SK-N-SH treated with all-trans-retinoic acid at 6 μM for 48 hours (cell line): ENCODE data around the gene TUBGCP5.

Source experiments
- ATAC-seq: fragments of 200-7000 bp; cut with Tn5 transposase; 3 replicates; pipeline ENCODE4 v1.9.1; 2020; ENCODE audit warnings: mild to moderate bottlenecking, moderate library complexity
- ARNTL ChIP-seq: fragments of 450-650 bp; formaldehyde crosslinking; IDR thresholded peaks from 2 replicates; pipeline ENCODE4 v1.5.0; 2020; ENCODE audit warnings: low read depth, mild to moderate bottlenecking, moderate library complexity, borderline replicate concordance
- BACH2 ChIP-seq: fragments of 250-450 bp; sonication (Bioruptor Pico); IDR thresholded peaks from 2 replicates; pipeline ENCODE4 v1.9.0; 2021; ENCODE audit warnings: mild to moderate bottlenecking, borderline replicate concordance
- CREB5 ChIP-seq: fragments of 250-450 bp; sonication (Bioruptor Pico); IDR thresholded peaks from 2 replicates; pipeline ENCODE4 v1.5.1; 2020; ENCODE audit warnings: low read depth, mild to moderate bottlenecking, moderate library complexity
- CSDC2 ChIP-seq: fragments of 250-450 bp; sonication (Bioruptor Pico); IDR thresholded peaks from 2 replicates; pipeline ENCODE4 v1.5.0; 2020; ENCODE audit warnings: mild to moderate bottlenecking, moderate library complexity
- CSRNP3 ChIP-seq: fragments of 250-450 bp; sonication (Bioruptor Pico); IDR thresholded peaks from 2 replicates; pipeline ENCODE4 v1.5.1; 2021; ENCODE audit warnings: mild to moderate bottlenecking, moderate library complexity
- ESRRG ChIP-seq: fragments of 250-450 bp; sonication (Bioruptor Pico); IDR thresholded peaks from 2 replicates; pipeline ENCODE4 v1.6.1; 2021; ENCODE audit warnings: mild to moderate bottlenecking
- GLIS3 ChIP-seq: fragments of 250-450 bp; sonication (Bioruptor Pico); IDR thresholded peaks from 2 replicates; pipeline ENCODE4 v1.5.0; 2020; ENCODE audit warnings: mild to moderate bottlenecking, moderate library complexity
- ISL1 ChIP-seq: fragments of 250-450 bp; sonication (Bioruptor Pico); IDR thresholded peaks from 2 replicates; pipeline ENCODE4 v2.1.2; 2022; ENCODE audit warnings: mild to moderate bottlenecking, moderate library complexity
- OSR1 ChIP-seq: fragments of 250-450 bp; sonication (Bioruptor Pico); IDR thresholded peaks from 2 replicates; pipeline ENCODE4 v1.8.0; 2022; ENCODE audit warnings: moderate library complexity, mild to moderate bottlenecking, inconsistent platforms
- POU6F1 ChIP-seq: fragments of 250-450 bp; sonication (Bioruptor Pico); IDR thresholded peaks from 2 replicates; pipeline ENCODE4 v1.8.0; 2021; ENCODE audit warnings: low read depth, mild to moderate bottlenecking, moderate library complexity, borderline replicate concordance
- PPARA ChIP-seq: fragments of 250-450 bp; sonication (Bioruptor Pico); IDR thresholded peaks from 2 replicates; pipeline ENCODE4 v1.5.0; 2020; ENCODE audit warnings: mild to moderate bottlenecking, borderline replicate concordance
- SNAI2 ChIP-seq: fragments of 250-450 bp; sonication (Bioruptor Pico); IDR thresholded peaks from 2 replicates; pipeline ENCODE4 v1.5.0; 2020; ENCODE audit warnings: mild to moderate bottlenecking, moderate library complexity
- TOX ChIP-seq: fragments of 250-450 bp; sonication (Bioruptor Pico); IDR thresholded peaks from 2 replicates; pipeline ENCODE4 v1.8.0; 2021; ENCODE audit warnings: mild to moderate bottlenecking, moderate library complexity, borderline replicate concordance
- TSHZ2 ChIP-seq: fragments of 250-450 bp; sonication (Bioruptor Pico); IDR thresholded peaks from 2 replicates; pipeline ENCODE4 v1.5.0; 2020; ENCODE audit warnings: mild to moderate bottlenecking, moderate library complexity
- ZC3H10 ChIP-seq: fragments of 250-450 bp; sonication (Bioruptor Pico); IDR thresholded peaks from 2 replicates; pipeline ENCODE4 v1.5.1; 2021; ENCODE audit warnings: mild to moderate bottlenecking, moderate library complexity
- ZFP3 ChIP-seq: fragments of 250-450 bp; sonication (Bioruptor Pico); IDR thresholded peaks from 2 replicates; pipeline ENCODE4 v1.5.0; 2020; ENCODE audit warnings: mild to moderate bottlenecking, moderate library complexity
- ZFP30 ChIP-seq: fragments of 450-650 bp; formaldehyde crosslinking; IDR thresholded peaks from 2 replicates; pipeline ENCODE4 v1.5.0; 2022; ENCODE audit warnings: mild to moderate bottlenecking, moderate library complexity
- ZNF565 ChIP-seq: fragments of 450-650 bp; formaldehyde crosslinking; conservative IDR thresholded peaks from 2 replicates; pipeline ENCODE4 v1.5.0; 2020; ENCODE audit warnings: low read depth, mild to moderate bottlenecking, moderate library complexity
- ZNF8 ChIP-seq: fragments of 450-650 bp; formaldehyde crosslinking; IDR thresholded peaks from 2 replicates; pipeline ENCODE4 v1.5.0; 2020; ENCODE audit warnings: mild to moderate bottlenecking, moderate library complexity

The TUBGCP5 gene

GRCh38 chr15:22973987-22974386, 65.4 kb downstream of the TUBGCP5 start (continued):
- TF ChIP-seq BACH2: no peak

GRCh38 chr15:22973286-22973685, 66.1 kb downstream of the TUBGCP5 start:
- no peak for TF ChIP-seq ISL1
- TF ChIP-seq OSR1 (CRISPR knock-in tag): no peak
- TF ChIP-seq ESRRG: no peak
- TF ChIP-seq CSRNP3 (CRISPR knock-in tag): no peak
- no peak for TF ChIP-seq ZNF8 (CRISPR knock-in tag)
- no peak for TF ChIP-seq SNAI2 (CRISPR knock-in tag)
- TF ChIP-seq CREB5: no peak
- no peak for ATAC-seq

- no peak for ATAC-seq
Measured at GRCh38 chr15:22969489-22969888, 69.9 kb downstream of the TUBGCP5 start.

GRCh38 chr15:22968366-22968765, 71.0 kb downstream of the TUBGCP5 start:
- no peak for TF ChIP-seq CSDC2 (CRISPR knock-in tag)
- peak; percentile 89 for ATAC-seq

More at GRCh38 chr15:22969489-22969888, 69.9 kb downstream of the TUBGCP5 start:
- no peak for TF ChIP-seq POU6F1 (CRISPR knock-in tag)
- TF ChIP-seq ZFP30 (CRISPR knock-in tag): no peak
- no peak for TF ChIP-seq ZNF8 (CRISPR knock-in tag)
- no peak for TF ChIP-seq ESRRG
- TF ChIP-seq OSR1 (CRISPR knock-in tag): no peak
- no peak for TF ChIP-seq ZC3H10
- no peak for TF ChIP-seq TOX (CRISPR knock-in tag)
- TF ChIP-seq ZNF565 (CRISPR knock-in tag): no peak
- no peak for TF ChIP-seq ARNTL (CRISPR knock-in tag)
- TF ChIP-seq GLIS3 (CRISPR knock-in tag): no peak
- no peak for TF ChIP-seq PPARA (CRISPR knock-in tag)
- no peak for TF ChIP-seq CSRNP3 (CRISPR knock-in tag)
- TF ChIP-seq SNAI2 (CRISPR knock-in tag): no peak
- TF ChIP-seq CREB5: no peak

GRCh38 chr15:22967084-22967770, 72.1 kb downstream of the TUBGCP5 start:
- no peak for TF ChIP-seq ARNTL (CRISPR knock-in tag)
- no peak for TF ChIP-seq ZFP3 (CRISPR knock-in tag)
- TF ChIP-seq ESRRG: no peak
- no peak for TF ChIP-seq POU6F1 (CRISPR knock-in tag)
- TF ChIP-seq TSHZ2: no peak
- no peak for TF ChIP-seq ZC3H10
- TF ChIP-seq CSRNP3 (CRISPR knock-in tag): no peak
- ATAC-seq: no peak
